Cerebellar cortex (tissue), 1 donor: Measurements from ENCODE around the gene CSNK2B.
"Not testable (repeated sequence)": the region's sequence is repeated elsewhere in the genome, so short reads cannot be mapped to it uniquely, and the experiment has no call there.

Experiments
- DNase-seq: peaks from one replicate; pipeline ENCODE4 v3.0.0-alpha.2; 2015; ENCODE audit warnings: low spot score

Gene CSNK2B

GRCh38 chr6:31687860-31688693 is 22.2 kb downstream of the CSNK2B start:
- no peak for DNase-seq

GRCh38 chr6:31689249-31690110 is 23.6 kb downstream of the CSNK2B start:
- DNase-seq: no peak

- no peak for DNase-seq
Observed at GRCh38 chr6:31690231-31691077, 24.6 kb downstream of the CSNK2B start.

DNA sequence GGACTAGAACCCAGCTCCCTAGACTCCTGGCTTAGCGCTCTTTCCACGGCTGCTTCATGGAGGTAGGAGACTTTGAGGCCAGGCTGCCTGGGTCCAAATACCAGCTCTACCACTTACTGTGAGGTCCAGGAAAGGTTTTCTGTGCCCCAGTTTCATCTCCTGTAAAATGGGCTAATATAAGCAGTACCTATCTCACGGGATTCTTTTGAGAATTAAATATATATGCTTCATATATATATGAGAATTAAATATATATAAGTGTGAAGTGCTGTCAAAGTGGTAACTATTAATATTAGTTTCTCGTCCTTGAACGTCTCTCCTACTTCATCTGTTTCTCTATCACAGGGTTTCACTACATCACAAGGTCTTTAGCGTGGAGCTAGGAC is 25.2 kb downstream of the CSNK2B start:
- DNase-seq: no peak

DNA sequence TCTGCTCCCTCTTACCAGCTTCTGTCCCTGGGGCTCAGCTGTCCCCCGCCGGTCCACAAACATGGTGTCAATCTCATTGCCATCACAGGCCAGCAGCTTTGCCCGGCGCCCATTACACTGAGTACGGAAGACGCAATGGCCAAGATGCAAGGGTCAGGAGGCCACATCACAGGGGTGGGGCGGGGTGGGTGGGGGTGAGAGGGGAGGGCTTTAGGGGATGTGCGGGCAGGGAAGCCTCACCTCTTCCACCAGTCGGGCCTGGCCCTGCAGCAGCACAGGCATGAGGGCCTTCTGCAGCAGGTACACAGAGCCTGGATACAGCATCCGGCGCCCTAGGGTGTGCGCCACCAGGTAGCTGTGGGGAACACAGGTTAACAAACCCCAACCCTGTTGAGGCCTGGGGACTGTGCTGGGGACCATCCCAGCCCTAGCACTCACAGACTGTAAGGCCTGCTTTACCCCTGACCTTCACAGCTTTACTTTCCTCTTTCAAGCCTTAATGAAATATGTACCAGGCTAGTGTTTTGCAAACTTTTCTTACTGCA is 25.8 kb downstream of the CSNK2B start:
- no peak for DNase-seq

- DNase-seq: no peak
Observed at GRCh38 chr6:31692353-31692752, 26.5 kb downstream of the CSNK2B start.

- no peak for DNase-seq
Observed at GRCh38 chr6:31692886-31693285, 27.0 kb downstream of the CSNK2B start.

- DNase-seq: no peak
Observed at GRCh38 chr6:31693535-31693934, 27.7 kb downstream of the CSNK2B start.

DNA sequence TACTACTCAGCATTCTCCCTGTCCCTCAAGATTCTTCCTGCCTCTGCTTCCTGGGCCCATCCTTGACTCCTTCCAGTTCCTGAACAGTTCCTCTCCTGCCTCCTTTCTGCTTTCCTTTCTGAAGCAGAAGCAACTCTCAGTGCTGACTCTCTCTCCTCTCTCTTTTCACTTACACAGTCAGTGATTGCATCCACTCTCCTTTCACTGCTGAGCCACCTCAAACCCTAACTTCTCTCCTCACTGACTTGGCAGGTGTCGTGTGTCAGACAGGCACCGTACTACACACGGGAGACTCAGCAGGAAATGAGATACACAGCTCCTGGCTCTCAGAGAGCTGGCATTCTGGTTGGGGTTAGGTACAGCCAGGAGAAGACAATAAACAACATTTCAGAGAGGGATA is 31.7 kb downstream of the CSNK2B start:
- no peak for DNase-seq

DNA sequence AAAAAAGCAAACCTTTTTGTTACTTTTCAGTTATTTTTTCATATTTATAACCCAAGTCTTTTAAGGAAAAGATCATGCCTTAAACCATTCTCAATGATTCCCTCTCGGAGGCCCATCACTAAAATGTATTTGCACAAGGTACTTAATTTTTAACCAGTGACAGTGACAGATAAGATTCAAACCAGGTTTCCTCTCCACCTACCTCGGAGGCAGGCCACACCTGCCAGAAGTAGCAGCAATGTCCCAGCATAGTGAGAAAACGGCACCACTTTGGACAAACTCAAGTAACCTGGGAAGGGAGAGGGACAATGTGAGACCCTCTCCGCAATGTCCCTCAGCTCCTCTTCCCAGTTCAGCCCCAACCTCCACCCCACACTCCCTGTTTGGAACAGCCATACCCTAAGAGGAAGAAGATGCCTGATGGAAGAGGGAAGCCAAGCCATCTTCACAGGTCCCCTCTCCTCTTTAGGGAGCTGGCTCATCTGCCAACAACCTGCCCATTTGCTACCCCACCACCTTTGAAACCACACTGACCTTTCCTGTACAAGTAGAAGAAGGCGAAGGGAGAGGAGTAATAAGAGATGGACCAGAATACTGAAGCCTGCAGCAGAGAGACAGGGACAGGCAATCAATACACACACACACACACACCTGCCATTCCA is 35.0 kb downstream of the CSNK2B start:
- DNase-seq: no peak

- no peak for DNase-seq
Observed at GRCh38 chr6:31701666-31702404, 36.0 kb downstream of the CSNK2B start.

GRCh38 chr6:31702405-31702818 is 36.5 kb downstream of the CSNK2B start:
- DNase-seq: no peak

GRCh38 chr6:31702819-31703716 is 37.2 kb downstream of the CSNK2B start, which contains the start of gene ABHD16A:
ABHD16A (minus strand) TSS chr6:31703324; CDS start chr6:31703281, 43 bp downstream.
- peak; percentile 99 for DNase-seq

DNA sequence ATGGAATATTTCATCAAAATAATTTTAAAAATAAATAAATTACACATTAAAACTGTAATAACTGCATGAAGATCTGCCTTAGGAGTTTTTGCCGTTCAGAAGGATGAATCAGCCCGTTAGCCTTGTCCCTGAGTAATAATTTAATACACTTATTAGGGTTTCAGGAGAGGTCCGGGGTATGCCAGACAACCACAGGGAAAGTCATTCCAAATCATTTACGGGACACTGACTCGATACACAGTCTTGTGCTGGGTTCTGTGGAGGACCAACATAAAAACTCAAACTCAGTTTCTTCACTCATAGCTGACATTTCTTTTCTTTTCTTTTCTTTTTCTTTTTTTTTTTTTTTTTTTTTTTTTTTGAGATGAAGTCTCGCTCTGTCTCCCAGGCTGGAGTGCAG is 40.1 kb downstream of the CSNK2B start:
- no peak for DNase-seq

DNA sequence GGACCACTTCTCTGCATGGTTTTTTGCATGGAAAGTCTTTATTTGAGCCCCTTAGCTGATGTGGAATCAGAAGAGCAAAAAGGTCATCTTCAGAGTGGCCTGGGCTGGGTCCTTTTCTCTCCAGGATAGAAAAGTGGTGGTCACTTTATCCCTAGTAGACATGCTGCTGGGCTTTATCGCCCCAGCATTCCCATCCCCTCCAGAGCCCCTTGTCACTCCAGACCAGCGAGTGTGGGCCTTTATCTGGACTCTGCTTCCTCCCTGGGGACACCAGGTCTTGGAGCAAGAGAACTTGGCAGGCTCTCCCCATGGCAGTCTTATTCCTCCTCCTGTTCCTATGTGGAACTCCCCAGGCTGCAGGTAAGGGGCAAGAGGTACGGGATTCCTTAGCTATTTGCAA is 40.7 kb downstream of the CSNK2B start, which contains the start of gene LY6G6F:
LY6G6F (plus strand) TSS at position 268 of the 400 bp plus-strand sequence; CDS start at position 309, 41 bp downstream.
- DNase-seq: no peak

- DNase-seq: no peak
Observed at GRCh38 chr6:31707701-31708100, 41.8 kb downstream of the CSNK2B start.

DNA sequence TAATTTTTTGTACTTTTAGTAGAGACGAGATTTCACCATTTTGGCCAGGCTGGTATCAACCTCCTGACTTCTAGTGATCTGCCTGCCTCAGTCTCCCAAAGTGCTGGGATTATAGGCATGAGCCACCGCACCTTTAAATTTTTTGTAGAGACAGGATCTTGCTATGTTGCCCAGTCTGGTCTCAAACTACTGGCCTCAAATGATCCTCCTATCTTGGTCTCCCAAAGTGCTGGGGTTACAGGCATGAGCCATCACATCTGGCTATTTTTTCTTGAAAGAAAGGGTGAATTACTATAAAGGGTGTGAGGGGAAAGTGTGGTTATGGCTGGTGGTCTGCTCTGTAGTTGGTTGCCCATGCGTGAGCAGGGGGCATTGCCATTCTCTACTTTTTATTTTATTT is 42.3 kb downstream of the CSNK2B start:
- no peak for DNase-seq

- not testable (repeated sequence) for DNase-seq
Observed at GRCh38 chr6:31709157-31709556, 43.3 kb downstream of the CSNK2B start.

- DNase-seq: no peak
Observed at GRCh38 chr6:31710523-31711219, 44.8 kb downstream of the CSNK2B start.
